RPMI8226 (cell line): Measurements from ENCODE around the gene ODC1.
"Not testable (repeated sequence)": the region's sequence is repeated elsewhere in the genome, so short reads cannot be mapped to it uniquely, and the experiment has no call there.

Experiments
- DNase-seq: peaks from one replicate; pipeline ENCODE4 v3.0.0-alpha.2; 2015

The ODC1 gene

GRCh38 chr2:10477443-10478297 lies 29.5 kb upstream of the ODC1 start:
- DNase-seq: no peak

- no peak for DNase-seq
Observed at GRCh38 chr2:10476723-10477442, 28.8 kb upstream of the ODC1 start.

GRCh38 chr2:10475811-10476660 lies 27.9 kb upstream of the ODC1 start:
- DNase-seq: no peak

- no peak for DNase-seq
Observed at GRCh38 chr2:10475221-10475722, 27.1 kb upstream of the ODC1 start.

- no peak for DNase-seq
Observed at GRCh38 chr2:10473121-10473756, 25.1 kb upstream of the ODC1 start.

GRCh38 chr2:10471955-10472354 lies 23.8 kb upstream of the ODC1 start:
- DNase-seq: no peak

- peak; percentile 81 for DNase-seq
Observed at GRCh38 chr2:10471046-10471571, 23.0 kb upstream of the ODC1 start.

GRCh38 chr2:10469955-10470608 lies 22.0 kb upstream of the ODC1 start:
- no peak for DNase-seq

GRCh38 chr2:10469301-10469700 lies 21.2 kb upstream of the ODC1 start:
- no peak for DNase-seq

GRCh38 chr2:10467401-10467800 lies 19.3 kb upstream of the ODC1 start:
- DNase-seq: no peak

- DNase-seq: no peak
Observed at GRCh38 chr2:10466801-10467200, 18.7 kb upstream of the ODC1 start.

- no peak for DNase-seq
Observed at GRCh38 chr2:10465910-10466309, 17.8 kb upstream of the ODC1 start.

- DNase-seq: peak; percentile 53
Observed at GRCh38 chr2:10462178-10463083, 14.3 kb upstream of the ODC1 start.

- no peak for DNase-seq
Observed at GRCh38 chr2:10460366-10460796, 12.3 kb upstream of the ODC1 start.

- DNase-seq: no peak
Observed at GRCh38 chr2:10457846-10458598, 9.9 kb upstream of the ODC1 start.

- not testable (repeated sequence) for DNase-seq
Observed at GRCh38 chr2:10457195-10457594, 9.1 kb upstream of the ODC1 start.

GRCh38 chr2:10454505-10454904 lies 6.4 kb upstream of the ODC1 start:
- no peak for DNase-seq

- no peak for DNase-seq
Observed at GRCh38 chr2:10453905-10454298, 5.8 kb upstream of the ODC1 start.

- DNase-seq: no peak
Observed at GRCh38 chr2:10452956-10453904, 5.1 kb upstream of the ODC1 start.
